ENCODE data around the gene SWSAP1. TPM values are rescaled to one million over a fixed set of nuclear protein-coding genes. Genes with fewer than 3 reads are reported as not detected.

SWSAP1 gene
- total and polyA plus RNA-seq, 2 of the 4 experiments (the other 2 are of a cell fraction): 0.36 to 1.6 TPM

DNA sequence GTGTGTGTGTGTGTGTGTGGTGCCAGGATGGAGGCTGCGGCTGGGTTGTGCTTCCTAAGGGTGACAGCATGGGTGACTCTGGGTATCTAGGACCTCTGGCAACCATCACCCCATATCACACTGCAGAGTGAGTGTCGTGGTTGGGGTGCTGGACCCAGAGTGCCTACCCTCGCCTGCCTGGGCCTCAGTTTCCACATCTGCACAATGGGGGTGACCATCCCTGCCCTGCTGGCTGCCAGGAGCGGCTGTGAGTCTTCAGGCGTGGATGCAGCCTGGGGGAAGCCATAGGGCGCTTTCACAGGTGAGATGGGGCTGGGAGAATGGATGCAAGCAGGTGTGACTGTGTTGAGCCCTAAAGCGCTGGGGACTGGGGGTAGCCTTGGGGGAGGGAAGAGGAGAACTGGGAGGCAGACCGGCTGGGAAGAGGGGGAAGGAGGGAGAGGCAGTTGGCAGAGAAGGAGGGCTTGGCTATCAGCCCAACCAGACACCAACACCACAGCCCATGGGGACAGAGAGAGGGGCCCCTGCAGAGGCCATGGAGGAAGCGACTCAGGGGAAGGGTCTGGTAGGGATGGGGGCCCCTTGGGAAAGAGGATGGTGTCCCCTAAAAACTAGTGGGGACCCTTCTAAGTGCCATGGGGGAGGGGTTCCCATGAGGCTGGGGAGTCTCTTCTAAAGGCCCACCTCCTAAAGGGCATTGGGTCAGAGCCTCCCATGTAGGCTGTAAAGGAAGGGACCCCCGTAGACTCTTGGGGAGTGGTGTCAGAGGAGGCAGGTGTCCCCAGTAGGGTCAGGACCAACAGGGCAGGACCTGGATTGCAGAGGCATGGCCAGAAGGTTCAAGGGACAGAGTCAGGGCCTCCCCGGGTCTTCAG lies 17.6 kb upstream of the SWSAP1 start:
- no peaks in the 10 kb centered on the region for H3K9me3 ChIP-seq (ENCODE audit: control insufficient read depth, insufficient read depth, low read length)
- no peak overlapping the region for H2BK15ac ChIP-seq (ENCODE audit: low read depth, low read length)
- peaks cover 19% of the 10 kb centered on the region; the same call in 1 of the 2 replicates for H3K36me3 ChIP-seq (ENCODE audit: control insufficient read depth, insufficient read depth, low read length)
- ATAC-seq (ENCODE audit: low read depth): no peak
- H4K5ac ChIP-seq (ENCODE audit: low read depth, low read length): no peak overlapping the region
- no peak overlapping the region for H3K4me3 ChIP-seq (ENCODE audit: insufficient read depth, low read depth, low read length)
- DNase-seq: no peak
- H2BK20ac ChIP-seq (ENCODE audit: low read depth, low read length): no peak overlapping the region
- no peak overlapping the region for H3K14ac ChIP-seq (replicated peaks; ENCODE audit: low read depth, low read length)
- H2AK9ac ChIP-seq (replicated peaks; ENCODE audit: low read depth, low read length, poor library complexity): peak overlapping the region; percentile 37
- no peak overlapping the region for H3K4ac ChIP-seq (ENCODE audit: low read depth, low read length)
- no peak overlapping the region for H2BK120ac ChIP-seq (ENCODE audit: low read depth, low read length)
- peaks cover 20% of the 10 kb centered on the region for H3K9me1 ChIP-seq (ENCODE audit: insufficient read depth, low read length)
- POLR2A ChIA-PET (ENCODE audit: unreplicated experiment): no interaction called here
- dilution Hi-C loops (cut with HindIII; ENCODE audit: low sequenced_read_pairs, unreplicated experiment) (no loop called here), intact Hi-C loops (cut with micrococcal nuclease) (no loop called here), in situ Hi-C loops (cut with MboI; ENCODE audit: low sequenced_read_pairs) (no loop called here)
- H3K18ac ChIP-seq (ENCODE audit: low read depth, low read length): no peak overlapping the region
- H2AK5ac ChIP-seq (ENCODE audit: low read depth, low read length): 0 out of 2 replicates have a peak overlapping the region, but pooled peaks have one; percentile 18
- H4K20me1 ChIP-seq (ENCODE audit: insufficient read depth, low read length): peaks cover 16% of the 10 kb centered on the region
- H3K27ac ChIP-seq (ENCODE audit: insufficient read depth, low read length): no peak overlapping the region
- H4K8ac ChIP-seq (ENCODE audit: low read depth in 2 of 2, low read length in 2 of 2): no peak overlapping the region
- no peak overlapping the region for H3K56ac ChIP-seq (ENCODE audit: extremely low read depth, insufficient read depth, low read length)
- no peak overlapping the region for H3K23ac ChIP-seq (ENCODE audit: low read depth, low read length)
- H3K9ac ChIP-seq (ENCODE audit: low read depth, low read length): no peak overlapping the region
- 68% methylated on average over 3 of the region's 11 CpGs; no CpG with 5 or more reads in 1 of the 2 experiments for WGBS, 2 experiments (ENCODE audit: extremely low coverage in 2 of 2, insufficient read length in 1 of 2)
- peaks cover 13 to 23% of the 10 kb centered on the region in 2 experiments for H3K79me1 ChIP-seq (ENCODE audit: low read depth in 1 of 2, low read length in 2 of 2)
- CTCF ChIA-PET: no interaction called here
- H3K27me3 ChIP-seq (ENCODE audit: control insufficient read depth, insufficient read depth, low read length): no peaks in the 10 kb centered on the region
- TF ChIP-seq RCOR1 (IDR thresholded peaks at IDR 0.05; ENCODE audit: insufficient replicate concordance, low read length): no peak
- H3K4me2 ChIP-seq (ENCODE audit: low read depth, low read length): no peak overlapping the region; the same call in 1 of the 2 replicates
- H2AFZ ChIP-seq (replicated peaks; ENCODE audit: low read length, poor library complexity): no peak overlapping the region
- BruUV-seq (replicated peaks): no TSS peak
- no peak overlapping the region for H4K91ac ChIP-seq (ENCODE audit: insufficient read depth, low read depth, low read length)
- no peak overlapping the region for H2BK5ac ChIP-seq (ENCODE audit: low read depth, low read length, poor library complexity, severe bottlenecking)
- H3K4me1 ChIP-seq (ENCODE audit: control insufficient read depth, insufficient read depth, low read length): peaks cover 8% of the 10 kb centered on the region

Measured in IMR-90 (cell line).